Heart right ventricle (tissue), 16 donors: ENCODE results near the gene IL25. TPM values are rescaled to one million over a fixed set of nuclear protein-coding genes. Genes with fewer than 3 reads are reported as not detected.

ENCODE experiments used
- ATAC-seq, 8 donors: fragments of 200-7000 bp; cut with Tn5 transposase; one replicate each; pipeline ENCODE4 v1.9.1; 2020; ENCODE audit warnings: mild to moderate bottlenecking in 8 of 8, moderate library complexity in 8 of 8, moderate number of reproducible peaks in 1 of 8
- DNase-seq, 2 donors: peaks; one replicate each; pipeline ENCODE4 v3.0.0-alpha.2; 2020
- H3K27ac ChIP-seq, 10 donors: fragments of 200-600 bp; sonication (generic) in 2 of 10; one replicate each; pipeline versions ENCODE4 v1.5.0 to v1.8.0; 2020 to 2022; ENCODE audit warnings: mild to moderate bottlenecking in 3 of 10
- H3K27me3 ChIP-seq, 7 donors: fragments of 200-600 bp; one replicate each; pipeline ENCODE4 v1.8.0; 2021 to 2022; ENCODE audit warnings: mild to moderate bottlenecking in 2 of 7
- H3K36me3 ChIP-seq, 9 donors: fragments of 200-600 bp; sonication (generic) in 1 of 9; one replicate each; pipeline versions ENCODE4 v1.5.0 to v1.8.0; 2020 to 2022; ENCODE audit warnings: mild to moderate bottlenecking in 2 of 9
- H3K4me1 ChIP-seq, 9 donors: fragments of 200-600 bp; sonication (generic) in 1 of 9; one replicate each; pipeline versions ENCODE4 v1.5.0 to v1.8.0; 2020 to 2022; ENCODE audit warnings: mild to moderate bottlenecking in 4 of 9
- H3K4me3 ChIP-seq, 10 donors: fragments of 200-600 bp; sonication (generic) in 2 of 10; one replicate each; pipeline versions ENCODE4 v1.5.0 to v1.8.0; 2020 to 2022; ENCODE audit warnings: mild to moderate bottlenecking in 7 of 10, moderate library complexity in 2 of 10
- H3K9me3 ChIP-seq, 11 donors: fragments of 200-600 bp in 10 of 11; sonication (generic) in 2 of 11; one replicate each; pipeline versions ENCODE4 v1.5.0 to v1.8.0; 2013 to 2022; ENCODE audit warnings: mild to moderate bottlenecking in 2 of 11, control low read depth in 1 of 11, moderate library complexity in 1 of 11
- CTCF ChIP-seq, 9 donors: fragments of 200-600 bp; sonication (generic) in 2 of 9; IDR thresholded peaks; one replicate each; pipeline versions ENCODE4 v1.5.0 to v1.8.0; 2021 to 2022; ENCODE audit warnings: antibody characterized with exemption in 9 of 9, mild to moderate bottlenecking in 5 of 9, moderate library complexity in 1 of 9
- WGBS, 2 donors: extraction: QIAGEN DNeasy Blood & Tissue Kit; methylation state at CpG; one replicate each; pipeline ENCODE4 v1.1.7; 2013; ENCODE audit warnings: inconsistent platforms in 1 of 2; 5-methylcytosine and 5-hydroxymethylcytosine counted together
- intact Hi-C, 10 donors: fragments of 100-400 bp; cut with DNase I; formaldehyde crosslinking; loops; one replicate each; pipeline versions ENCODE4 v1.11.1 to v1.14.2; 2022
- polyA plus RNA-seq, 2 donors: library from polyadenylated mRNA; stranded (reverse); fragments of 200-250 nt; gene quantifications; one replicate each; pipeline ENCODE4 v1.2.3, GENCODE V29; 2013
- total RNA-seq, 10 donors: library from RNA; stranded (reverse); fragmentation: NEBNext Ultra II Directional in 3 of 10; extraction: Animal tissue kit (Norgen Biotek cat#: 25700) in 3 of 10; gene quantifications; one replicate each; pipeline versions ENCODE4 v1.2.1 to v1.2.4, GENCODE V29; 2021 to 2023
- donor health status: Arrhythmogenic right ventricular cardiomyopathy.
- donor health status: ischemic (EF 13 %, LVEDD 7.1; RV severe dilation, severe dysfunction).
- donor health status: healthy with polysubstance abuse.
- donor health status: DM: no; HTN: yes; CAD: no.
- donor health status: DM: no; HTN: no; CAD: no.
- donor health status: ischemic (EF 25% LVEDD 6.9; RV normal size, moderate dysfunction).
- donor health status: ischemic (EF 25% LVEDD 5.7; RV mildly dilated, moderate dysfunction).
- donor health status: healthy.
- donor health status: DM: yes; HTN: yes; CAD: no.
- donor health status: Ischemic cardiomyopathy.
- donor health status: ischemic (EF 35%, LVEDD 5.7; RV mildly dilated, moderate dysfunction).
- donor health status: nonischemic (EF 11% LVEDD 7.7; RV severe dilation, severe dysfunction).
- donor health status: DM: yes; HTN: yes; CAD: no.
- donor health status: PGD.
- donor health status: ischemic (EF 29% LVEDD 5.4; RV normal size, mild dysfunction).
- donor health status: nonischemic (EF 23%, LVEDD 6.1; RV moderate dilation, normal function).

The IL25 gene
- total and polyA plus RNA-seq, 12 donors: 0.29 TPM; not detected in 11

GRCh38 chr14:23402296-23403138 lies 29.9 kb downstream of the IL25 start:
- peaks cover 0 to 82% (median 0%) of the 10 kb centered on the region in 9 donors for H3K36me3 ChIP-seq
- TF ChIP-seq CTCF (IDR thresholded peaks at IDR 0.05): no peak
- WGBS, 2 donors: 43 to 44% methylated on average over 25 of the region's 25 CpGs
- peaks cover 0 to 28% (median 0%) of the 10 kb centered on the region in 9 donors for H3K4me1 ChIP-seq
- H3K27ac ChIP-seq: peak overlapping the region in 4 of 10 donors; percentile 19 to 48 (median 29)
- ATAC-seq (peak in 2 of 8 donors; percentile 1 to 15), DNase-seq (no peak)
- H3K4me3 ChIP-seq: peak overlapping the region in 1 of 10 donors; percentile 10
- H3K27me3 ChIP-seq: peaks cover 0 to 10% (median 0%) of the 10 kb centered on the region in 7 donors
- intact Hi-C loops: loop anchor here in 1 of 10 donors (5.0 kb wide), 1 partner anchor 45 kb away; no protein-coding TSS in a partner anchor
- no peaks in the 10 kb centered on the region for H3K9me3 ChIP-seq

- no peaks in the 10 kb centered on the region for H3K9me3 ChIP-seq
- H3K4me1 ChIP-seq: peaks cover 0 to 31% (median 0%) of the 10 kb centered on the region in 9 donors
- intact Hi-C loops: loop anchor here in 1 of 10 donors (5.0 kb wide), 1 partner anchor 44 kb away; no protein-coding TSS in a partner anchor
- H3K4me3 ChIP-seq: peak overlapping the region in 1 of 10 donors; percentile 10
- peaks cover 0 to 78% (median 0%) of the 10 kb centered on the region in 9 donors for H3K36me3 ChIP-seq
- WGBS, 2 donors: 53 to 62% methylated on average over 7 of the region's 7 CpGs
- DNase-seq: no peak
- peak overlapping the region in 2 of 10 donors; percentile 19 to 48 for H3K27ac ChIP-seq
- TF ChIP-seq CTCF (IDR thresholded peaks at IDR 0.05): no peak
- peaks cover 0 to 10% (median 0%) of the 10 kb centered on the region in 7 donors for H3K27me3 ChIP-seq
- no peak for ATAC-seq
Observed at GRCh38 chr14:23403139-23403438, 30.5 kb downstream of the IL25 start.

GRCh38 chr14:23403908-23404307 lies 31.3 kb downstream of the IL25 start:
- Histone ChIP-seq H3K9me3 (no peaks in the 10 kb centered on the region), H3K27me3 (peaks cover 0 to 10% (median 0%) of the 10 kb centered on the region in 7 donors), H3K36me3 (peaks cover 0 to 70% (median 0%) of the 10 kb centered on the region in 9 donors), H3K4me3 (peak overlapping the region in 2 of 10 donors; percentile 18 to 33), H3K4me1 (peaks cover 0 to 39% (median 2%) of the 10 kb centered on the region in 9 donors), H3K27ac (peak overlapping the region in 7 of 10 donors; percentile 1 to 87 (median 36))
- WGBS, 2 donors: 39 to 52% methylated on average over 4 of the region's 4 CpGs
- ATAC-seq (no peak), DNase-seq (no peak)
- intact Hi-C loops: loop anchor here in 1 of 10 donors (5.0 kb wide), 1 partner anchor 43 kb away; no protein-coding TSS in a partner anchor
- no peak for TF ChIP-seq CTCF (IDR thresholded peaks at IDR 0.05)

GRCh38 chr14:23404331-23404900 lies 31.8 kb downstream of the IL25 start:
- peak overlapping the region in 7 of 10 donors; percentile 1 to 87 (median 36) for H3K27ac ChIP-seq
- ATAC-seq: peak in 2 of 8 donors; percentile 1
- H3K9me3 ChIP-seq: no peaks in the 10 kb centered on the region
- H3K36me3 ChIP-seq: peaks cover 0 to 66% (median 0%) of the 10 kb centered on the region in 9 donors
- H3K27me3 ChIP-seq: peaks cover 0 to 10% (median 0%) of the 10 kb centered on the region in 7 donors
- TF ChIP-seq CTCF (IDR thresholded peaks at IDR 0.05): no peak
- peaks cover 0 to 44% (median 7%) of the 10 kb centered on the region in 9 donors for H3K4me1 ChIP-seq
- DNase-seq: no peak
- 47 to 66% methylated on average over 14 of the region's 14 CpGs for WGBS, 2 donors
- H3K4me3 ChIP-seq: peak overlapping the region in 2 of 10 donors; percentile 18 to 33
- intact Hi-C loops: loop anchor here in 1 of 10 donors (5.0 kb wide), 1 partner anchor 43 kb away; no protein-coding TSS in a partner anchor
